ENCODE measurements around the gene PFKFB3. TPM values are rescaled to one million over a fixed set of nuclear protein-coding genes. Genes with fewer than 3 reads are reported as not detected.
"Not testable (repeated sequence)": the region's sequence is repeated elsewhere in the genome, so short reads cannot be mapped to it uniquely, and the experiment has no call there.

PFKFB3 gene
- total and polyA plus RNA-seq, 8 donors = 10.0 to 28.4 (median 17.8) TPM

DNA sequence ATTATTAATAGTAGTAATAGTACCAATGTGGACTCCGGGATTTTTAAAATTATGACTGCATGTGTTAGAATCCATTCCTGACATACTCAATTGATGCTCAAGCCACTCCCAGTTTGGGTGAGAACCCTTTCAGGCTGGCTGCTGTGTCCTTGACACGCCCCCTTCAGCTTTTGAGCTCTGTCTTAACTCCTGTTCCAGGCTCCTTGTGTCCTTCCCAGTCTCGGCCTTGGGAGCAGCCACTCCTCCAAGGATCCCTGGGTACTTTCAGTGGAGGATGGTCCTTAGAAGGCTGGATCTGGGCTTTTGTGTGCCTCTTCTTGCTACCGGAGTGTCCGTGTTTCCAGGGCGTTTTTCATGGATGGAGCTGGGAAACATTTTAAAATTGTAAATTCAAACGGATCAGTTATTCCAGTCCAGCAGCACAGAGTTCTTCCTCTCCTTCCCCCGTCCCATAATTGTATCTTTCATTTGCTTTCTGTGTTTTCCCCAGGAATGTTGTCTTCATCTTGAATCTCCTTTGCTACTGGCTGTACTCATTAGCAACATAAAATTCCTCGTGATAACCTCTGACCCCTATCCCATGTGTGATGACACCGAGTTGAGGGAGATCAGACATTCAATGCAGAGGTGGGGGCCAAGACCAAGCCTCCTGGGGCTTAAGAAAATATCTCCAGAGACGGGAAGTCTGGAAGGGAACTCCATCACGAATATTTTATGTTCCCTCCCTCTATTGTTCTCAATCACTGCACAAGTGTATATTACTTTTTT lies 40.0 kb upstream of the PFKFB3 start:
- ATAC-seq (peak in 1 of 4 donors; percentile 3), DNase-seq (peak in 2 of 6 donors; percentile 26 to 59), FAIRE-seq (no peak)
- Histone ChIP-seq H3K27ac (peak overlapping the region; percentile 91 to 97 (median 96)), H3K36me3 (no peaks in the 10 kb centered on the region), H3K4me3 (peak overlapping the region in 3 of 4 donors; percentile 8 to 78 (median 63)), H3K4me1 (peaks cover 10 to 13% (median 12%) of the 10 kb centered on the region in 3 donors), H3K27me3 (no peaks in the 10 kb centered on the region), H3K9me3 (no peaks in the 10 kb centered on the region)
- 50 to 55% methylated on average over 12 of the region's 12 CpGs for whole genome bisulfite sequencing, 2 donors
- no peak for TF ChIP-seq CTCF (IDR thresholded peaks at IDR 0.05)
- intact Hi-C loops (cut with DNase I) = no loop called here

GRCh38 chr10:6163364-6164270 lies 39.1 kb upstream of the PFKFB3 start:
- DNase-seq = peak; percentile 89 to 98 (median 96)
- FAIRE-seq = no peak
- Histone ChIP-seq H3K4me3 (peak overlapping the region; percentile 58 to 78 (median 66)), H3K27me3 (no peaks in the 10 kb centered on the region), H3K27ac (peak overlapping the region; percentile 91 to 97 (median 96)), H3K36me3 (no peaks in the 10 kb centered on the region), H3K9me3 (no peaks in the 10 kb centered on the region), H3K4me1 (peaks cover 10 to 13% (median 12%) of the 10 kb centered on the region in 3 donors)
- no peak for TF ChIP-seq CTCF (IDR thresholded peaks at IDR 0.05)
- peak; percentile 94 to 98 (median 97) for ATAC-seq
- intact Hi-C loops (cut with DNase I) = no loop called here
- WGBS, 2 donors = 0% methylated on average over 48 to 91 of the region's 91 CpGs

- TF ChIP-seq CTCF (IDR thresholded peaks at IDR 0.05) = no peak
- no peak for FAIRE-seq
- Histone ChIP-seq H3K27ac (peak overlapping the region; percentile 91 to 97 (median 96)), H3K4me1 (peaks cover 10 to 13% (median 12%) of the 10 kb centered on the region in 3 donors), H3K27me3 (no peaks in the 10 kb centered on the region), H3K9me3 (no peaks in the 10 kb centered on the region), H3K36me3 (no peaks in the 10 kb centered on the region), H3K4me3 (peak overlapping the region; percentile 58 to 78 (median 66))
- intact Hi-C loops (cut with DNase I) = no loop called here
- WGBS, 2 donors = 6% methylated on average over 16 of the region's 16 CpGs
- DNase-seq = no peak
- ATAC-seq = peak in 3 of 4 donors; percentile 1 to 5 (median 1)
Observed at GRCh38 chr10:6164271-6165095, 38.2 kb upstream of the PFKFB3 start.

- ATAC-seq = no peak
- intact Hi-C loops (cut with DNase I) = no loop called here
- FAIRE-seq = no peak
- H3K36me3 ChIP-seq = no peaks in the 10 kb centered on the region
- H3K4me1 ChIP-seq = peaks cover 10 to 18% (median 13%) of the 10 kb centered on the region in 3 donors
- peak overlapping the region in 2 of 4 donors; percentile 63 to 78 for H3K4me3 ChIP-seq
- H3K27ac ChIP-seq = peak overlapping the region in 1 of 4 donors; percentile 97
- 27 to 32% methylated on average over 6 of the region's 6 CpGs for WGBS, 2 donors
- no peaks in the 10 kb centered on the region for H3K27me3 ChIP-seq
- H3K9me3 ChIP-seq = no peaks in the 10 kb centered on the region
- no peak for TF ChIP-seq CTCF (IDR thresholded peaks at IDR 0.05)
- no peak for DNase-seq
Observed at GRCh38 chr10:6165221-6165725, 37.5 kb upstream of the PFKFB3 start.

DNA sequence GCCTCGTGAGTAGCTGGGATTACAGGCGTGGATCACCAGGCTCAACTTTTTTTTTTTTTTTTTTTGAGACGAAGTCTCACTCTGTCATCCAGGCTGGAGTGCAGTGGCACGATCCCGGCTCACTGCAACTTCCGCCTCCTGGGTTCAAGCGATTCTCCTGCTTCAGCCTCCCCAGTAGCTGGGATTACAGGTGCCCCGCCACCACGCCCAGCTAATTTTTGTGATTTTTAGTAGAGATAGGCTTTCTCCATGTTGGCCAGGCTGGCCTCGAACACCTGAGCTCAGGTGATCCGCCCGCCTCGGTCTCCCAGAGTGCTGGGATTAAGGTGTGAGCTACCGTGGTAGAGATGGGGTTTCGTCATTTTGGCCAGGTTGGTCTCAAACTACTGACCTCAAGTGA lies 36.8 kb upstream of the PFKFB3 start:
- H3K4me3 ChIP-seq; DNase-seq; H3K36me3 ChIP-seq; H3K9me3 ChIP-seq; H3K27me3 ChIP-seq; H3K27ac ChIP-seq; intact Hi-C loops (cut with DNase I); ATAC-seq; FAIRE-seq: not testable (repeated sequence)
- WGBS, 2 donors = 91 to 92% methylated on average over 15 of the region's 15 CpGs
- H3K4me1 ChIP-seq = peaks cover 10 to 23% (median 13%) of the 10 kb centered on the region in 3 donors
